IMR-90 (cell line): Measurements from ENCODE around the gene DACH1. TPM values are rescaled to one million over a fixed set of nuclear protein-coding genes. Genes with fewer than 3 reads are reported as not detected.

Experiments used
- ATAC-seq: fragments of 200-7000 bp; cut with Tn5 transposase; 2 replicates; pipeline ENCODE4 v1.9.1; 2020; ENCODE audit warnings: low read depth, mild to moderate bottlenecking, moderate library complexity
- BruUV-seq: library from RNA; stranded (reverse); fragments of 400-500 nt; replicated peaks from 2 replicates; lab custom pipeline; 2021; lab: Mats Ljungman, UMichigan
- CTCF ChIA-PET: fragments of 300-600 bp; formaldehyde crosslinking; extraction: SDS; loops from one replicate; lab custom pipeline; 2021; ENCODE audit warnings: antibody characterized with exemption; lab: Yijun Ruan, JAX
- POLR2A ChIA-PET: fragments of 300-600 bp; sonication (Branson Sonifier 250); formaldehyde crosslinking; loops from one replicate; lab custom pipeline; 2022; ENCODE audit warnings: antibody characterized with exemption; ENCODE audit not compliant: unreplicated experiment; lab: Charles Lee
- DNase-seq: peaks from one replicate; pipeline ENCODE4 v3.0.0; 2013
- H2AFZ ChIP-seq: replicated peaks from 2 replicates; pipeline ENCODE3; 2013; ENCODE audit warnings: low read length, mild to moderate bottlenecking; ENCODE audit not compliant: poor library complexity
- H2AK5ac ChIP-seq: 2 replicates; pipeline ENCODE4 v1.6.1; 2013; ENCODE audit warnings: low read depth, low read length, inconsistent platforms
- H2AK9ac ChIP-seq: replicated peaks from 2 replicates; pipeline ENCODE3; 2013; ENCODE audit warnings: mild to moderate bottlenecking, low read depth, low read length, moderate library complexity; ENCODE audit not compliant: poor library complexity
- H2BK120ac ChIP-seq: 2 replicates; pipeline ENCODE4 v1.6.1; 2013; ENCODE audit warnings: low read depth, low read length, inconsistent platforms
- H2BK15ac ChIP-seq: 3 replicates; pipeline ENCODE4 v1.6.1; 2013; ENCODE audit warnings: low read depth, low read length, inconsistent platforms
- H2BK20ac ChIP-seq: 2 replicates; pipeline ENCODE4 v1.6.1; 2013; ENCODE audit warnings: low read depth, mild to moderate bottlenecking, inconsistent platforms, low read length, moderate library complexity
- H2BK5ac ChIP-seq: 2 replicates; pipeline ENCODE4 v1.6.1; 2013; ENCODE audit warnings: mild to moderate bottlenecking, low read depth, low read length, inconsistent platforms; ENCODE audit not compliant: poor library complexity, severe bottlenecking
- H3K14ac ChIP-seq: replicated peaks from 2 replicates; pipeline ENCODE4 v1.6.1; 2013; ENCODE audit warnings: low read depth, low read length, inconsistent platforms
- H3K18ac ChIP-seq: 2 replicates; pipeline ENCODE4 v1.6.1; 2013; ENCODE audit warnings: low read depth, low read length, control low read depth
- H3K23ac ChIP-seq: 2 replicates; pipeline ENCODE4 v1.6.1; 2013; ENCODE audit warnings: low read depth, low read length, inconsistent platforms
- H3K27ac ChIP-seq: 2 replicates; pipeline ENCODE4 v1.5.1; 2013; ENCODE audit warnings: mild to moderate bottlenecking, control low read depth, low read length; ENCODE audit not compliant: insufficient read depth
- H3K27me3 ChIP-seq: 2 replicates; pipeline ENCODE4 v1.6.1; 2013; ENCODE audit warnings: low read length; ENCODE audit not compliant: control insufficient read depth, insufficient read depth
- H3K36me3 ChIP-seq: 2 replicates; pipeline ENCODE4 v1.6.1; 2013; ENCODE audit warnings: low read length, mixed read lengths; ENCODE audit not compliant: control insufficient read depth, insufficient read depth
- H3K4ac ChIP-seq: 2 replicates; pipeline ENCODE4 v1.6.1; 2013; ENCODE audit warnings: low read depth, low read length, inconsistent platforms
- H3K4me1 ChIP-seq: 2 replicates; pipeline ENCODE4 v1.6.1; 2013; ENCODE audit warnings: low read length, mixed read lengths; ENCODE audit not compliant: control insufficient read depth, insufficient read depth
- H3K4me2 ChIP-seq: 2 replicates; pipeline ENCODE4 v1.6.1; 2013; ENCODE audit warnings: low read depth, mild to moderate bottlenecking, control low read depth, low read length, moderate library complexity
- H3K4me3 ChIP-seq: 2 replicates; pipeline ENCODE4 v1.5.1; 2013; ENCODE audit warnings: low read depth, mild to moderate bottlenecking, control low read depth, low read length, moderate library complexity; ENCODE audit not compliant: insufficient read depth
- H3K56ac ChIP-seq: 2 replicates; pipeline ENCODE4 v1.6.1; 2013; ENCODE audit warnings: low read length, inconsistent platforms; ENCODE audit not compliant: insufficient read depth; ENCODE audit errors: extremely low read depth
- H3K79me1 ChIP-seq, 2 experiments: 2 replicates each; pipeline ENCODE4 v1.6.1; 2013; ENCODE audit warnings: low read length in 2 of 2, inconsistent platforms in 1 of 2, low read depth in 1 of 2
- H3K9ac ChIP-seq: 2 replicates; pipeline ENCODE4 v1.6.1; 2013; ENCODE audit warnings: low read depth, low read length, control low read depth
- H3K9me1 ChIP-seq: 2 replicates; pipeline ENCODE4 v1.6.1; 2013; ENCODE audit warnings: low read length, inconsistent platforms; ENCODE audit not compliant: insufficient read depth
- H3K9me3 ChIP-seq: 2 replicates; pipeline ENCODE4 v1.6.1; 2013; ENCODE audit warnings: low read length; ENCODE audit not compliant: control insufficient read depth, insufficient read depth
- H4K20me1 ChIP-seq: 2 replicates; pipeline ENCODE4 v1.6.1; 2013; ENCODE audit warnings: low read length, inconsistent platforms; ENCODE audit not compliant: insufficient read depth
- H4K5ac ChIP-seq: 2 replicates; pipeline ENCODE4 v1.6.1; 2013; ENCODE audit warnings: mild to moderate bottlenecking, low read depth, low read length, control low read depth
- H4K8ac ChIP-seq, 2 experiments: 2 replicates each; pipeline ENCODE4 v1.6.1; 2013; ENCODE audit warnings: low read depth in 2 of 2, low read length in 2 of 2, control low read depth in 1 of 2, inconsistent platforms in 1 of 2
- H4K91ac ChIP-seq: 2 replicates; pipeline ENCODE4 v1.6.1; 2013; ENCODE audit warnings: low read depth, low read length, inconsistent platforms; ENCODE audit not compliant: insufficient read depth
- FOS ChIP-seq: fragments of 150-350 bp; IDR thresholded peaks from 2 replicates; pipeline ENCODE4 v1.6.1; 2016; ENCODE audit warnings: low read depth, low read length
- WGBS, 2 experiments: methylation state at CpG; one replicate each; pipeline versions ENCODE4 v1.1.5 to v1.1.7; 2013; ENCODE audit warnings: missing lambda C conversion rate in 2 of 2; ENCODE audit not compliant: insufficient read length in 1 of 2; ENCODE audit errors: extremely low coverage in 2 of 2; 5-methylcytosine and 5-hydroxymethylcytosine counted together
- dilution Hi-C: fragments of 300-500 bp; cut with HindIII; formaldehyde crosslinking; loops from one replicate; pipeline ENCODE4 v1.14.3; 2018; ENCODE audit warnings: low sequenced_read_pairs; ENCODE audit not compliant: unreplicated experiment
- in situ Hi-C: fragments of 300-500 bp; cut with MboI; formaldehyde crosslinking; loops from 3 replicates; pipeline ENCODE4 v1.14.3; 2019; ENCODE audit warnings: low sequenced_read_pairs, inconsistent platforms, mixed read lengths
- intact Hi-C: fragments of 100-400 bp; cut with micrococcal nuclease; formaldehyde crosslinking; loops from 2 replicates; pipeline ENCODE4 v1.10.0; 2022
- polyA plus RNA-seq, 3 experiments: library from polyadenylated mRNA; depleted of rRNA; stranded (reverse); fragments of >200 nt; gene quantifications; 2 replicates each; pipeline ENCODE4 v1.2.3, GENCODE V29; 2012; ENCODE audit warnings: low replicate concordance in 1 of 3
- total RNA-seq: library from RNA; depleted of rRNA; stranded (reverse); fragments of >200 nt; gene quantifications from 2 replicates; pipeline ENCODE4 v1.2.3, GENCODE V29; 2012

DACH1 gene
- total and polyA plus RNA-seq, 2 of the 4 experiments (the other 2 are of a cell fraction) = not detected

DNA sequence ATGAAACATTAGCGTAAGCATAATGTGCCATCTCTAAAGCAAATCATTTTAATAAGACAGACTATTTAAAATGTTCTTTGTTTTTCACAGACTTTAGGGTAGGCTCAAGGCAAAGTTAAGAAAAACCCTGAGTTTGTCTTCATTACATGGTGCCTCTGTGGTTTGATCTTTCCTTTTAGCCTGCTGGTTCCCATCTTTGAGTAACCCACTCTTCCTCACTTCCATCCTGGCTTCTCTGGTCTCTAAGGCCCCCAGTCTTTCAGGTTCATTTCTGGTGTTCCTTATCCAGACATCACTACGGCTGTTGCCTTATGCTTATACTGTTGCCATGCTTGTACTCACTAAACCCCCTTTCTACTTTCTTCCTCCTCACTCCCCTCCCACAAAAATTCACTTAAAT, 38.4 kb downstream of the DACH1 start:
- TF ChIP-seq FOS = no peak
- Histone ChIP-seq H2BK15ac (no peak overlapping the region), H3K9ac (no peak overlapping the region), H2AK9ac (no peak overlapping the region), H3K27ac (no peak overlapping the region), H3K23ac (no peak overlapping the region), H3K9me3 (no peaks in the 10 kb centered on the region), H3K36me3 (no peaks in the 10 kb centered on the region), H3K56ac (no peak overlapping the region), H3K4ac (no peak overlapping the region), H2BK20ac (no peak overlapping the region), H2BK5ac (no peak overlapping the region), H3K14ac (no peak overlapping the region), H3K4me1 (no peaks in the 10 kb centered on the region), H4K20me1 (no peaks in the 10 kb centered on the region), H3K9me1 (no peaks in the 10 kb centered on the region), H2BK120ac (no peak overlapping the region), H3K18ac (no peak overlapping the region), H2AK5ac (no peak overlapping the region), H2AFZ (no peak overlapping the region), H4K5ac (no peak overlapping the region), H4K8ac (no peak overlapping the region), H3K4me3 (no peak overlapping the region), H3K79me1 (no peaks in the 10 kb centered on the region), H3K4me2 (no peak overlapping the region), H3K27me3 (no peaks in the 10 kb centered on the region), H4K91ac (no peak overlapping the region)
- no TSS peak for BruUV-seq
- CTCF ChIA-PET = interaction anchor here (0.6 kb wide), 1 partner anchor 337 kb away, joined by 3 read pairs; no protein-coding TSS in a partner anchor
- dilution Hi-C loops = no loop called here
- intact Hi-C loops = no loop called here
- ATAC-seq (no peak), DNase-seq (no peak)
- in situ Hi-C loops = no loop called here
- WGBS, 2 experiments = 100% methylated on average over 1 of the region's 2 CpGs; no CpG with 5 or more reads in 1 of the 2 experiments
- POLR2A ChIA-PET = no interaction called here
